ENCODE results near the gene ZNF394.

DNA sequence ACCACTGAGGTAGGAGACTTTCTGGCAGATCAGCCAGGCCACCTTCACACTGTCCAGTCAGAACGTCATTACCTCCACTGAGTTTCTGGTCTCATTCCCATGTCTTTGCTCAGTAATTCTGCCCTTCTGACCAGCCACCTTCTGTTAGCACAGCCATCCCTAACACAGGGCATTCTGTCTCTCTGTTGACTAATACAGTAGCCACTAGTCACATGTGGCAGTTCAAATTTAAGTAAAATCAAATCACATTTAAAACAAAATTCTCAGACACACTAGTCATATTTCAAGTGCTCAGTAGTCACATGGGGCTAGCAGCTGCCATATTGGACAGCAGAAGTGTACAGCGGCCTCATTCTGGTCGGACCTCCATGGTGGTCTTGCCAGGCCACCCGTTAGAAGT, 54.0 kb downstream of the ZNF394 start:
- no peak for TF ChIP-seq CTCF (conservative IDR thresholded peaks at IDR 0.05 in 1 of 2, IDR thresholded peaks at IDR 0.05 in 1 of 2; ENCODE audit: extremely low read depth in 1 of 2, insufficient read depth in 1 of 2, low read depth in 1 of 2, low read length in 2 of 2)
- TF ChIP-seq EZH2 (IDR thresholded peaks at IDR 0.05; ENCODE audit: borderline replicate concordance, low read length), result no peak
